CD8-positive, alpha-beta memory T cell (primary cell): ENCODE measurements around the gene MAST3. TPM values are rescaled to one million over a fixed set of nuclear protein-coding genes. Genes with fewer than 3 reads are reported as not detected.

Experiments used
- CTCF ChIA-PET: fragments of 350-600 bp; sonication (Branson Sonifier 250); formaldehyde crosslinking; loops from one replicate; lab custom pipeline; 2021; ENCODE audit warnings: antibody characterized with exemption; lab: Charles Lee
- POLR2A ChIA-PET: fragments of 350-600 bp; sonication (Branson Sonifier 250); formaldehyde crosslinking; loops from one replicate; lab custom pipeline; 2021; ENCODE audit warnings: antibody characterized with exemption; lab: Charles Lee
- DNase-seq, 5 donors: peaks; one replicate each; pipeline versions ENCODE4 v3.0.0 to v3.0.0-alpha.2; 2020 to 2022; ENCODE audit warnings: mixed read lengths in 1 of 5
- H3K27ac ChIP-seq: one replicate; pipeline ENCODE4 v1.7.0; 2013; ENCODE audit warnings: low read depth, mild to moderate bottlenecking, low read length, moderate library complexity
- H3K27me3 ChIP-seq: 2 replicates; pipeline ENCODE4 v1.7.0; 2013; ENCODE audit warnings: low read length, mild to moderate bottlenecking; ENCODE audit not compliant: insufficient read depth, poor library complexity, severe bottlenecking
- H3K36me3 ChIP-seq: 2 replicates; pipeline ENCODE4 v1.7.0; 2013; ENCODE audit warnings: mild to moderate bottlenecking, low read length, moderate library complexity; ENCODE audit not compliant: insufficient read depth
- H3K4me1 ChIP-seq: 2 replicates; pipeline ENCODE4 v1.7.0; 2013; ENCODE audit warnings: mild to moderate bottlenecking, low read length, moderate library complexity; ENCODE audit not compliant: insufficient read depth
- H3K4me3 ChIP-seq: 2 replicates; pipeline ENCODE4 v1.7.0; 2013; ENCODE audit warnings: mild to moderate bottlenecking, low read length
- H3K9me3 ChIP-seq: 2 replicates; pipeline ENCODE4 v1.7.0; 2013; ENCODE audit warnings: mild to moderate bottlenecking, low read length
- H3K27ac Mint-ChIP-seq, 8 donors: one replicate each; pipeline ENCODE4 v1.8.0; 2020 to 2021; ENCODE audit warnings: mixed read lengths in 8 of 8, mild to moderate bottlenecking in 6 of 8, inconsistent platforms in 3 of 8, moderate library complexity in 3 of 8
- H3K27me3 Mint-ChIP-seq, 2 donors: one replicate each; pipeline ENCODE4 v1.8.0; 2020 to 2021; ENCODE audit warnings: mixed read lengths in 2 of 2, mild to moderate bottlenecking in 1 of 2, moderate library complexity in 1 of 2
- H3K36me3 Mint-ChIP-seq, 3 donors: one replicate each; pipeline ENCODE4 v1.8.0; 2020 to 2021; ENCODE audit warnings: mixed read lengths in 3 of 3, inconsistent platforms in 1 of 3, mild to moderate bottlenecking in 1 of 3
- H3K4me1 Mint-ChIP-seq, 3 donors: one replicate each; pipeline ENCODE4 v1.8.0; 2020 to 2021; ENCODE audit warnings: mixed read lengths in 3 of 3, inconsistent platforms in 1 of 3, mild to moderate bottlenecking in 1 of 3
- H3K4me3 Mint-ChIP-seq, 7 donors: one replicate each; pipeline ENCODE4 v1.8.0; 2020 to 2021; ENCODE audit warnings: mixed read lengths in 7 of 7, mild to moderate bottlenecking in 6 of 7, moderate library complexity in 4 of 7, inconsistent platforms in 2 of 7
- H3K9me3 Mint-ChIP-seq, 5 donors: one replicate each; pipeline ENCODE4 v1.8.0; 2020 to 2022; ENCODE audit warnings: mixed read lengths in 5 of 5, mild to moderate bottlenecking in 3 of 5, moderate library complexity in 2 of 5, inconsistent platforms in 1 of 5
- polyA plus RNA-seq: library from polyadenylated mRNA; unstranded; fragments of 300-500 nt; fragmentation: Illumina TruSeq; gene quantifications from one replicate; pipeline ENCODE4 v1.2.3, GENCODE V29; 2021
- total RNA-seq, 2 experiments: library from RNA; stranded (reverse); gene quantifications; one replicate each; pipeline ENCODE4 v1.2.3, GENCODE V29; 2021

MAST3 gene
- total and polyA plus RNA-seq, 3 experiments from 2014 or later, result 15.0 to 18.6 (median 15.9) TPM

- no peak overlapping the region for H3K4me3 Mint-ChIP-seq
- H3K27ac Mint-ChIP-seq, result peak overlapping the region in 2 of 8 donors; percentile 12 to 61
- peaks cover 0 to 77% (median 4%) of the 10 kb centered on the region in 3 donors for H3K36me3 Mint-ChIP-seq
- H3K36me3 ChIP-seq, result peaks cover 58% of the 10 kb centered on the region
- H3K4me1 Mint-ChIP-seq, result peaks cover 0 to 13% (median 2%) of the 10 kb centered on the region in 3 donors
- H3K9me3 ChIP-seq, result no peaks in the 10 kb centered on the region
- ChIA-PET CTCF (no interaction called here), POLR2A (interaction anchor here (0.6 kb wide), 2 partner anchors 303 to 650 kb away, joined by 3 read pairs; no protein-coding TSS in a partner anchor)
- H3K27me3 Mint-ChIP-seq, result no peaks in the 10 kb centered on the region
- H3K4me3 ChIP-seq, result no peak overlapping the region
- no peak for DNase-seq
- H3K9me3 Mint-ChIP-seq, result no peaks in the 10 kb centered on the region
- no peaks in the 10 kb centered on the region for H3K4me1 ChIP-seq
- no peak overlapping the region for H3K27ac ChIP-seq
- H3K27me3 ChIP-seq, result no peaks in the 10 kb centered on the region
Observed at GRCh38 chr19:18126097-18126496, 28.5 kb downstream of the MAST3 start.

GRCh38 chr19:18128044-18128443 is 30.5 kb downstream of the MAST3 start:
- no peaks in the 10 kb centered on the region for H3K27me3 ChIP-seq
- H3K36me3 ChIP-seq, result peaks cover 51% of the 10 kb centered on the region
- Mint-ChIP-seq H3K27me3 (no peaks in the 10 kb centered on the region), H3K27ac (peak overlapping the region in 5 of 8 donors; percentile 21 to 79 (median 74)), H3K36me3 (peaks cover 5 to 77% (median 8%) of the 10 kb centered on the region in 3 donors), H3K4me1 (peaks cover 0 to 10% (median 2%) of the 10 kb centered on the region in 3 donors), H3K9me3 (no peaks in the 10 kb centered on the region), H3K4me3 (no peak overlapping the region)
- POLR2A ChIA-PET, result no interaction called here
- no peak overlapping the region for H3K4me3 ChIP-seq
- no peaks in the 10 kb centered on the region for H3K9me3 ChIP-seq
- CTCF ChIA-PET, result no interaction called here
- no peaks in the 10 kb centered on the region for H3K4me1 ChIP-seq
- H3K27ac ChIP-seq, result peak overlapping the region; percentile 24
- DNase-seq, result no peak

GRCh38 chr19:18128805-18129204 is 31.2 kb downstream of the MAST3 start:
- no peaks in the 10 kb centered on the region for H3K27me3 ChIP-seq
- no peaks in the 10 kb centered on the region for H3K9me3 Mint-ChIP-seq
- no peak for DNase-seq
- H3K4me3 Mint-ChIP-seq, result no peak overlapping the region
- no peaks in the 10 kb centered on the region for H3K27me3 Mint-ChIP-seq
- peaks cover 5 to 75% (median 8%) of the 10 kb centered on the region in 3 donors for H3K36me3 Mint-ChIP-seq
- ChIA-PET CTCF (no interaction called here), POLR2A (no interaction called here)
- peaks cover 43% of the 10 kb centered on the region for H3K36me3 ChIP-seq
- H3K27ac ChIP-seq, result no peak overlapping the region
- peaks cover 0 to 6% (median 2%) of the 10 kb centered on the region in 3 donors for H3K4me1 Mint-ChIP-seq
- no peaks in the 10 kb centered on the region for H3K4me1 ChIP-seq
- H3K4me3 ChIP-seq, result no peak overlapping the region
- H3K27ac Mint-ChIP-seq, result peak overlapping the region in 3 of 8 donors; percentile 52 to 61 (median 60)
- no peaks in the 10 kb centered on the region for H3K9me3 ChIP-seq

GRCh38 chr19:18130523-18131242 is 33.1 kb downstream of the MAST3 start:
- H3K27me3 Mint-ChIP-seq, result no peaks in the 10 kb centered on the region
- peak overlapping the region in 1 of 8 donors; percentile 69 for H3K27ac Mint-ChIP-seq
- peaks cover 44% of the 10 kb centered on the region for H3K36me3 ChIP-seq
- H3K36me3 Mint-ChIP-seq, result peaks cover 5 to 75% (median 9%) of the 10 kb centered on the region in 3 donors
- no peak overlapping the region for H3K4me3 ChIP-seq
- H3K27ac ChIP-seq, result no peak overlapping the region
- no peak overlapping the region for H3K4me3 Mint-ChIP-seq
- ChIA-PET POLR2A (no interaction called here), CTCF (interaction anchor here (0.9 kb wide), 1 partner anchor 192 kb away, joined by 3 read pairs; the partner anchor contains the start of gene LSM4)
- no peaks in the 10 kb centered on the region for H3K27me3 ChIP-seq
- H3K4me1 Mint-ChIP-seq, result peaks cover 0 to 6% (median 2%) of the 10 kb centered on the region in 3 donors
- H3K9me3 ChIP-seq, result no peaks in the 10 kb centered on the region
- no peaks in the 10 kb centered on the region for H3K4me1 ChIP-seq
- H3K9me3 Mint-ChIP-seq, result no peaks in the 10 kb centered on the region
- no peak for DNase-seq

GRCh38 chr19:18131841-18132596 is 34.4 kb downstream of the MAST3 start:
- H3K4me1 ChIP-seq, result no peaks in the 10 kb centered on the region
- peaks cover 47% of the 10 kb centered on the region for H3K36me3 ChIP-seq
- H3K4me3 ChIP-seq, result no peak overlapping the region
- peaks cover 0 to 6% (median 0%) of the 10 kb centered on the region in 3 donors for H3K4me1 Mint-ChIP-seq
- ChIA-PET POLR2A (no interaction called here), CTCF (interaction anchor here (1.3 kb wide), 1 partner anchor 8 kb away, joined by 4 read pairs; no protein-coding TSS in a partner anchor)
- H3K9me3 Mint-ChIP-seq, result no peaks in the 10 kb centered on the region
- no peak overlapping the region for H3K27ac ChIP-seq
- H3K27me3 Mint-ChIP-seq, result no peaks in the 10 kb centered on the region
- no peaks in the 10 kb centered on the region for H3K27me3 ChIP-seq
- H3K27ac Mint-ChIP-seq, result no peak overlapping the region
- DNase-seq, result no peak
- H3K9me3 ChIP-seq, result no peaks in the 10 kb centered on the region
- H3K4me3 Mint-ChIP-seq, result no peak overlapping the region
- peaks cover 5 to 79% (median 9%) of the 10 kb centered on the region in 3 donors for H3K36me3 Mint-ChIP-seq

GRCh38 chr19:18135712-18136584 is 38.4 kb downstream of the MAST3 start:
- Mint-ChIP-seq H3K27me3 (no peaks in the 10 kb centered on the region), H3K4me3 (no peak overlapping the region), H3K9me3 (no peaks in the 10 kb centered on the region), H3K36me3 (peaks cover 9 to 78% (median 15%) of the 10 kb centered on the region in 3 donors), H3K4me1 (no peaks in the 10 kb centered on the region), H3K27ac (peak overlapping the region in 4 of 8 donors; percentile 29 to 71 (median 55))
- no peaks in the 10 kb centered on the region for H3K4me1 ChIP-seq
- ChIA-PET POLR2A (no interaction called here), CTCF (interaction anchor here (0.9 to 2.0 kb wide), 2 partner anchors 23 to 49 kb away, joined by 3 to 5 read pairs; no protein-coding TSS in a partner anchor)
- no peak for DNase-seq
- no peaks in the 10 kb centered on the region for H3K27me3 ChIP-seq
- no peaks in the 10 kb centered on the region for H3K9me3 ChIP-seq
- H3K27ac ChIP-seq, result no peak overlapping the region
- peaks cover 36% of the 10 kb centered on the region for H3K36me3 ChIP-seq
- H3K4me3 ChIP-seq, result no peak overlapping the region

GRCh38 chr19:18137242-18137641 is 39.7 kb downstream of the MAST3 start:
- CTCF ChIA-PET, result interaction anchor here (0.9 to 1.0 kb wide), 2 partner anchors 9 to 48 kb away, joined by 3 to 4 read pairs; no protein-coding TSS in a partner anchor
- peaks cover 6 to 78% (median 14%) of the 10 kb centered on the region in 3 donors for H3K36me3 Mint-ChIP-seq
- H3K36me3 ChIP-seq, result peaks cover 39% of the 10 kb centered on the region
- H3K4me1 Mint-ChIP-seq, result no peaks in the 10 kb centered on the region
- H3K9me3 Mint-ChIP-seq, result no peaks in the 10 kb centered on the region
- H3K4me3 ChIP-seq, result no peak overlapping the region
- no peaks in the 10 kb centered on the region for H3K9me3 ChIP-seq
- no peak overlapping the region for H3K27ac ChIP-seq
- no peaks in the 10 kb centered on the region for H3K27me3 ChIP-seq
- peak overlapping the region in 1 of 8 donors; percentile 32 for H3K27ac Mint-ChIP-seq
- POLR2A ChIA-PET, result no interaction called here
- H3K4me1 ChIP-seq, result no peaks in the 10 kb centered on the region
- no peak for DNase-seq
- H3K4me3 Mint-ChIP-seq, result no peak overlapping the region
- H3K27me3 Mint-ChIP-seq, result no peaks in the 10 kb centered on the region
